Measurements from ENCODE around the gene TMEM232. TPM values are rescaled to one million over a fixed set of nuclear protein-coding genes. Genes with fewer than 3 reads are reported as not detected.

Gene TMEM232
- polyA plus RNA-seq, 1 donor (not counting 4 experiments of a cell fraction or from before 2014, with no cell fraction given) = 1.00 TPM

- Histone ChIP-seq H3K36me3 (ENCODE audit: control insufficient read depth in 2 of 2, extremely low read depth in 1 of 2, insufficient read depth in 2 of 2, low read length in 2 of 2) (no peaks in the 10 kb centered on the region), H3K9ac (ENCODE audit: control insufficient read depth, extremely low read depth, insufficient read depth, low read length) (no peak overlapping the region), H3K27me3 (ENCODE audit: control insufficient read depth, extremely low read depth, insufficient read depth, low read length) (no peaks in the 10 kb centered on the region), H3K4me2 (ENCODE audit: control insufficient read depth, extremely low read depth, insufficient read depth, low read depth, low read length) (no peak overlapping the region), H3K4me3 (ENCODE audit: control insufficient read depth in 2 of 3, extremely low read depth in 1 of 3, insufficient read depth in 2 of 3, low read depth in 1 of 3, low read length in 3 of 3) (no peak overlapping the region), H3K9me1 (ENCODE audit: control insufficient read depth, extremely low read depth, insufficient read depth, low read length) (no peaks in the 10 kb centered on the region), H4K20me1 (ENCODE audit: control insufficient read depth, extremely low read depth, insufficient read depth, low read length) (no peaks in the 10 kb centered on the region), H2AFZ (ENCODE audit: control insufficient read depth, low read length) (no peak overlapping the region), H3K4me1 (ENCODE audit: control insufficient read depth, extremely low read depth, insufficient read depth, low read length) (no peaks in the 10 kb centered on the region), H3K27ac (ENCODE audit: control insufficient read depth, insufficient read depth, low read length) (no peak overlapping the region), H3K9me3 (ENCODE audit: control insufficient read depth, low read depth, low read length) (no peaks in the 10 kb centered on the region), H3K79me2 (ENCODE audit: control insufficient read depth, insufficient read depth, low read length) (no peaks in the 10 kb centered on the region)
- FAIRE-seq (no peak), DNase-seq (ENCODE audit: low read depth, low spot score) (no peak)
- TF ChIP-seq EZH2 (IDR thresholded peaks at IDR 0.05; ENCODE audit: low read length) (no peak), CTCF (optimal IDR thresholded peaks at IDR 0.05 in 1 of 3, IDR thresholded peaks at IDR 0.05 in 1 of 3, conservative IDR thresholded peaks at IDR 0.05 in 1 of 3; ENCODE audit: extremely low read depth in 1 of 3, insufficient read depth in 2 of 3, low read length in 3 of 3) (no peak)
- dilution Hi-C loops (cut with MboI; ENCODE audit: extremely low pct_ligation_motif_present, low sequenced_read_pairs) = no loop called here
Observed at GRCh38 chr5:110463106-110463505, 263.4 kb downstream of the TMEM232 start.

GRCh38 chr5:110460837-110461236 is 265.6 kb downstream of the TMEM232 start:
- no peaks in the 10 kb centered on the region for H3K27me3 ChIP-seq (ENCODE audit: control insufficient read depth, extremely low read depth, insufficient read depth, low read length)
- H3K9me1 ChIP-seq (ENCODE audit: control insufficient read depth, extremely low read depth, insufficient read depth, low read length) = no peaks in the 10 kb centered on the region
- no peak overlapping the region for H3K4me2 ChIP-seq (ENCODE audit: control insufficient read depth, extremely low read depth, insufficient read depth, low read depth, low read length)
- no peak overlapping the region for H3K27ac ChIP-seq (ENCODE audit: control insufficient read depth, insufficient read depth, low read length)
- H3K9ac ChIP-seq (ENCODE audit: control insufficient read depth, extremely low read depth, insufficient read depth, low read length) = no peak overlapping the region
- H2AFZ ChIP-seq (ENCODE audit: control insufficient read depth, low read length) = no peak overlapping the region
- TF ChIP-seq CTCF (optimal IDR thresholded peaks at IDR 0.05 in 1 of 3, IDR thresholded peaks at IDR 0.05 in 1 of 3, conservative IDR thresholded peaks at IDR 0.05 in 1 of 3; ENCODE audit: extremely low read depth in 1 of 3, insufficient read depth in 2 of 3, low read length in 3 of 3) (no peak), EZH2 (IDR thresholded peaks at IDR 0.05; ENCODE audit: low read length) (no peak)
- H4K20me1 ChIP-seq (ENCODE audit: control insufficient read depth, extremely low read depth, insufficient read depth, low read length) = no peaks in the 10 kb centered on the region
- DNase-seq (ENCODE audit: low read depth, low spot score) (no peak), FAIRE-seq (no peak)
- H3K79me2 ChIP-seq (ENCODE audit: control insufficient read depth, insufficient read depth, low read length) = no peaks in the 10 kb centered on the region
- H3K4me3 ChIP-seq (ENCODE audit: control insufficient read depth in 2 of 3, extremely low read depth in 1 of 3, insufficient read depth in 2 of 3, low read depth in 1 of 3, low read length in 3 of 3) = no peak overlapping the region
- H3K4me1 ChIP-seq (ENCODE audit: control insufficient read depth, extremely low read depth, insufficient read depth, low read length) = no peaks in the 10 kb centered on the region
- dilution Hi-C loops (cut with MboI; ENCODE audit: extremely low pct_ligation_motif_present, low sequenced_read_pairs) = no loop called here
- no peaks in the 10 kb centered on the region for H3K9me3 ChIP-seq (ENCODE audit: control insufficient read depth, low read depth, low read length)
- no peaks in the 10 kb centered on the region for H3K36me3 ChIP-seq (ENCODE audit: control insufficient read depth in 2 of 2, extremely low read depth in 1 of 2, insufficient read depth in 2 of 2, low read length in 2 of 2)

Data from keratinocyte (primary cell).